ENCODE measurements around the gene CST5.

GRCh38 chr20:23867152-23867776, 12.3 kb downstream of the CST5 start:
- no peak for TF ChIP-seq CTCF (IDR thresholded peaks at IDR 0.05)
- TF ChIP-seq POLR2A (IDR thresholded peaks at IDR 0.05), result no peak

Measured in body of pancreas (tissue), 4 donors.